Spleen (tissue), 11 donors: ENCODE data around the gene WNT6. TPM values are rescaled to one million over a fixed set of nuclear protein-coding genes. Genes with fewer than 3 reads are reported as not detected.

Experiments
- DNase-seq: peaks from one replicate; pipeline ENCODE4 v3.0.0-alpha.2; 2020
- H3K27ac ChIP-seq, 8 donors: fragments of 200-600 bp; sonication (generic) in 7 of 8; 1 replicate in 4 of 8; 2 replicates in 4 of 8; pipeline versions ENCODE4 v1.5.0 to v1.8.0; 2016 to 2021; ENCODE audit warnings: inconsistent platforms in 4 of 8, mild to moderate bottlenecking in 4 of 8, moderate library complexity in 1 of 8
- H3K27me3 ChIP-seq, 7 donors: fragments of 200-600 bp; sonication (generic) in 6 of 7; replicated peaks in 1 of 7; 1 replicate in 4 of 7; 2 replicates in 3 of 7; pipeline versions ENCODE4 v1.5.0 to v1.8.0; 2016 to 2021; ENCODE audit warnings: inconsistent platforms in 3 of 7, mild to moderate bottlenecking in 1 of 7
- H3K36me3 ChIP-seq, 6 donors: fragments of 200-600 bp; sonication (generic) in 5 of 6; 1 replicate in 4 of 6; 2 replicates in 2 of 6; pipeline versions ENCODE4 v1.5.0 to v1.8.0; 2016 to 2021; ENCODE audit warnings: inconsistent platforms in 2 of 6
- H3K4me1 ChIP-seq, 6 donors: fragments of 200-600 bp; sonication (generic) in 5 of 6; 1 replicate in 3 of 6; 2 replicates in 3 of 6; pipeline versions ENCODE4 v1.5.0 to v1.8.0; 2016 to 2021; ENCODE audit warnings: inconsistent platforms in 3 of 6
- H3K4me3 ChIP-seq, 8 donors: fragments of 200-600 bp; sonication (generic) in 7 of 8; 1 replicate in 4 of 8; 2 replicates in 4 of 8; pipeline versions ENCODE4 v1.5.0 to v1.8.0; 2016 to 2021; ENCODE audit warnings: inconsistent platforms in 4 of 8, mild to moderate bottlenecking in 4 of 8, moderate library complexity in 2 of 8
- H3K9me3 ChIP-seq, 8 donors: fragments of 200-600 bp; sonication (generic) in 7 of 8; 1 replicate in 4 of 8; 2 replicates in 4 of 8; pipeline versions ENCODE4 v1.5.0 to v1.8.0; 2016 to 2021; ENCODE audit warnings: inconsistent platforms in 4 of 8
- POLR2A ChIP-seq, 3 donors: fragments of 450-650 bp; IDR thresholded peaks; one replicate each; pipeline ENCODE4 v1.5.1; 2017; ENCODE audit warnings: antibody characterized with exemption in 3 of 3, mild to moderate bottlenecking in 1 of 3
- POLR2AphosphoS5 ChIP-seq, 3 donors: sonication (generic); formaldehyde crosslinking; IDR thresholded peaks; one replicate each; pipeline ENCODE4 v1.5.1; 2017; ENCODE audit warnings: antibody characterized with exemption in 3 of 3
- WGBS, 5 donors: extraction: QIAGEN DNeasy Blood & Tissue Kit in 3 of 5; methylation state at CpG; one replicate each; pipeline versions ENCODE4 v1.1.5 to v1.1.7; 2013 to 2018; 5-methylcytosine and 5-hydroxymethylcytosine counted together
- intact Hi-C: fragments of 100-400 bp; cut with DNase I; formaldehyde crosslinking; loops from one replicate; pipeline ENCODE4 v1.15.0; 2023; ENCODE audit warnings: low total_unique reads
- polyA plus RNA-seq, 3 donors: library from polyadenylated mRNA; stranded (reverse); fragments of 200-250 nt; gene quantifications; one replicate each; pipeline ENCODE4 v1.2.1, GENCODE V29; 2013
- total RNA-seq, 7 donors: library from RNA; depleted of rRNA in 3 of 7; stranded (reverse); fragments of >200 nt in 3 of 7; fragmentation: NEBNext Ultra II Directional in 4 of 7; extraction: Animal tissue kit (Norgen Biotek cat#: 25700) in 4 of 7; gene quantifications; one replicate each; pipeline versions ENCODE4 v1.1.0 to v1.2.1, GENCODE V29; 2016 to 2021
- TF ChIP-seq, protein P1 (sequence below), 11 experiments: fragments of 200-600 bp in 7 of 11; fragments of 450-650 bp in 4 of 11; sonication (generic) in 4 of 11; IDR thresholded peaks in 8 of 11; conservative IDR thresholded peaks in 3 of 11; 1 replicate in 7 of 11; 2 replicates in 4 of 11; pipeline versions ENCODE4 v1.4.0 to v1.8.0; 2016 to 2021; ENCODE audit warnings: antibody characterized with exemption in 11 of 11, inconsistent platforms in 4 of 11, mild to moderate bottlenecking in 1 of 11
- donor health status: healthy with polysubstance abuse.
- donor health status: DM: no; HTN: no; CAD: no; lungs with moderate emphysema.
- donor health status: DM: no; HTN: no; CAD: no.
- donor health status: Bipolar disorder and iron deficiency.
- donor health status: healthy.
- donor health status: DM: no; HTN: no; CAD: no.
- donor health status: DM: yes; HTN: yes; CAD: no.

Gene WNT6
- total and polyA plus RNA-seq, 10 donors: 1.1 to 10.9 (median 6.7) TPM

DNA sequence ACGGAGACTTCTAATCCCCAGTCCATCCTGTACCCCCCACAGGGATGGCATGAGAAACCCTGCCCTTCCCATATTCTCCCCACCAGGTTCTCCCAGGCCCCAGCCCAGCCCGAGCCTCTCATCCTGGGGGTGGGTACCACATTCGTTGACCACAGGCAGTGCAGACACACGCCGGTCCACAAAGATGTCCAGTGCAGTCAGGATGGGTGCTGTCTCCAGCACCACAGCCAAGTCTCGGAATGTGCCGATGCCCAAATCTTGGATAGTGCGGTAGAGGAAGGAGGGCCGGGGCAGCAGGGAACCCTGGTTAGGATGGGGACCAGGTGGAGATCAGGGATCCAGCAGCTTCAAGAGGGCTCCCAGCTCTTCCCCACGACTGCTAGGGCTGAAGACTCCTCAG is 32.8 kb upstream of the WNT6 start:
- no peaks in the 10 kb centered on the region for H3K9me3 ChIP-seq
- no peak overlapping the region for H3K4me3 ChIP-seq
- intact Hi-C loops: no loop called here
- H3K27ac ChIP-seq: no peak overlapping the region
- no peak for TF ChIP-seq POLR2AphosphoS5 (IDR thresholded peaks at IDR 0.05)
- peaks cover 0 to 35% (median 0%) of the 10 kb centered on the region in 7 donors for H3K27me3 ChIP-seq
- 84 to 91% (median 87%) methylated on average over 10 of the region's 10 CpGs for whole genome bisulfite sequencing, 5 donors
- H3K36me3 ChIP-seq: no peaks in the 10 kb centered on the region
- DNase-seq: peak; percentile 41
- peaks cover 0 to 2% (median 0%) of the 10 kb centered on the region in 6 donors for H3K4me1 ChIP-seq

DNA sequence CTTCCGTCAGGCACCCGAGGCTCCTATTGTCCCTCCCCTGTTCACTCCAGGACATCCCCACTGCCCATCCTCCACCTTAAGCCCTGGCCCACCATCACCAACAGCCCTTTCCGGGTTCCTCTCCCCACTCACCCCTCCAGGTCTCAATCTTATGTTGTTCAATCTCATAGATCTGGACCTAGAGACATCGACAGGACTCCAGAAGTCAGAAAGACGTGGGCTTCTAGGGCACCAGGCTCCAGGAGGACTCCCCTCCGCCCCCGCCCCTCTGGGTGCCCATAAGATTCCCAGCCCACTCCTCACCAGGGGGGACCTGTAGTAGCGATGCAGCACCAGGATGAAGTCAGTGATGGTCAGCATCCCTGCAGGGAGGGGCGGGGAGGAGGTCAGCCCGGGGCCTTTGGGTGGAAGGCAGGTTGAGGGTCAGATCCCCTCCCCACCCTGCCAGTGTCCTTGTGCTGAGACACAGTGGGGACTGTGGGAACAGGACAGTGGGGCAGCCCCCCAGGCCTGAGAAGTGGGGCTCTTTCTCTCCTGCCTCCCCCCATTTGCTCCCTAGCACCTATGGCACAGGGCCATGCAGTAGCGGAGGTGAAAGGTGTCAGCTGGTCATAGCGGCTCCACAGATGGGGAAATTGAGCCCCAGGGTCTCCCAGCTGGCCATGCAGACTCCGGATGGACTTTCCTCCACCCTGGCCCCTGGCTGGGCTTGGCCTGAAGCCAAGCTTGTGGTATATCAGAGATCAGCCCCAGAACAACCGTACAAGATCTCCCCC is 31.7 kb upstream of the WNT6 start:
- intact Hi-C loops: no loop called here
- Histone ChIP-seq H3K27me3 (peaks cover 0 to 46% (median 0%) of the 10 kb centered on the region in 7 donors), H3K4me3 (no peak overlapping the region), H3K27ac (no peak overlapping the region), H3K36me3 (no peaks in the 10 kb centered on the region), H3K9me3 (no peaks in the 10 kb centered on the region), H3K4me1 (peaks cover 0 to 2% (median 0%) of the 10 kb centered on the region in 6 donors)
- WGBS, 5 donors: 63 to 74% (median 73%) methylated on average over 13 to 14 of the region's 14 CpGs
- peak; percentile 68 for DNase-seq
- TF ChIP-seq POLR2AphosphoS5 (IDR thresholded peaks at IDR 0.05) (no peak), POLR2A (IDR thresholded peaks at IDR 0.05) (no peak)
- TF ChIP-seq, protein P1, sequence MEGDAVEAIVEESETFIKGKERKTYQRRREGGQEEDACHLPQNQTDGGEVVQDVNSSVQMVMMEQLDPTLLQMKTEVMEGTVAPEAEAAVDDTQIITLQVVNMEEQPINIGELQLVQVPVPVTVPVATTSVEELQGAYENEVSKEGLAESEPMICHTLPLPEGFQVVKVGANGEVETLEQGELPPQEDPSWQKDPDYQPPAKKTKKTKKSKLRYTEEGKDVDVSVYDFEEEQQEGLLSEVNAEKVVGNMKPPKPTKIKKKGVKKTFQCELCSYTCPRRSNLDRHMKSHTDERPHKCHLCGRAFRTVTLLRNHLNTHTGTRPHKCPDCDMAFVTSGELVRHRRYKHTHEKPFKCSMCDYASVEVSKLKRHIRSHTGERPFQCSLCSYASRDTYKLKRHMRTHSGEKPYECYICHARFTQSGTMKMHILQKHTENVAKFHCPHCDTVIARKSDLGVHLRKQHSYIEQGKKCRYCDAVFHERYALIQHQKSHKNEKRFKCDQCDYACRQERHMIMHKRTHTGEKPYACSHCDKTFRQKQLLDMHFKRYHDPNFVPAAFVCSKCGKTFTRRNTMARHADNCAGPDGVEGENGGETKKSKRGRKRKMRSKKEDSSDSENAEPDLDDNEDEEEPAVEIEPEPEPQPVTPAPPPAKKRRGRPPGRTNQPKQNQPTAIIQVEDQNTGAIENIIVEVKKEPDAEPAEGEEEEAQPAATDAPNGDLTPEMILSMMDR (IDR thresholded peaks at IDR 0.05 in 8 of 11, conservative IDR thresholded peaks at IDR 0.05 in 3 of 11): no peak

DNA sequence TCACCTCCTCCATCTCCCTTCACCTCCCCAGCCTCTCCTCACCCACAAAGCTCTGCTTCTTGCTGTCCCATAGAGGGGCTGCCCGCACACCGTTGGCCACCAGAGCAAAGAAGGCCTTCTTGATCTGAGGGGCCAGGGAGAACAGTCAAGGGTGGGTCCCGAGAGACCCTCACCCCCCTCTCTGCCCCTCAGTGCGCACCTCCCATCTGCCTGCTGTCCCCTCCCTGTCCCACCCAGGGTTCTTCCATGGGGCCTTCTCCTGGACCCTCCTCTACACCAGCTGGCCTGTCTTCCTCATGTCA is 31.2 kb upstream of the WNT6 start:
- peaks cover 0 to 2% (median 0%) of the 10 kb centered on the region in 6 donors for H3K4me1 ChIP-seq
- DNase-seq: peak; percentile 44
- H3K27ac ChIP-seq: no peak overlapping the region
- no peaks in the 10 kb centered on the region for H3K36me3 ChIP-seq
- WGBS, 5 donors: 79 to 89% (median 84%) methylated on average over 4 of the region's 4 CpGs
- H3K27me3 ChIP-seq: peaks cover 0 to 50% (median 0%) of the 10 kb centered on the region in 7 donors
- no peak overlapping the region for H3K4me3 ChIP-seq
- H3K9me3 ChIP-seq: no peaks in the 10 kb centered on the region
- TF ChIP-seq, protein P1 (IDR thresholded peaks at IDR 0.05 in 8 of 11, conservative IDR thresholded peaks at IDR 0.05 in 3 of 11): no peak
- TF ChIP-seq POLR2A (IDR thresholded peaks at IDR 0.05) (no peak), POLR2AphosphoS5 (IDR thresholded peaks at IDR 0.05) (no peak)
- intact Hi-C loops: no loop called here

DNA sequence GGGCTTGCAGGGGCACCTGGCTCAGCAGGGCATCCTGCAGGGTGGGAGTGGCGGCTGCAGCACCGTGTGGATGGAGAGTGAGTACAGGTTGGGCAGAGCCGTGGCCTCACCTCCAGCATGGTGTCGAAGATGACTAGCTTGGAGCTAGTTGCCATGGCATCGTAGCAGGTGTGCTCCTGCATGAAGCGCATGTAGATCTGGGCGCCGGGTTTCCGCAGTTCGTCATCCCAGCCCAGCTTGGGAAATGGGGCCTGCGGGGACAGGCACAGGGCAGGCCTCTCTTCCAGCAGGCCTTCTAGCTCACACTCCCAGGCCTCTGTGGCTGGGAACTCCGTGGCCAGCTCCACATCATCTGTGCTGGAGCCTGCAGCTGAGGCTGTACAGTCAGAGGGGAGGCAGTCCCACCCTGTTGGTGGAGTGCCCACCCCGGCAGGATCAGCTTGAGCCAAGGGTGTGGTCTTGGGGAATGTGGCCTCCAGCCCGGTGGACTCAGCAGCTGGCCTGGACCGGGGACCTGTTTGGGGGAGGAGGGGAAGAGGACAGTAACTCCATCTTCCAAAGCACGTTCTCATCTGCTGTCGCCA is 29.6 kb upstream of the WNT6 start:
- intact Hi-C loops: no loop called here
- no peaks in the 10 kb centered on the region for H3K9me3 ChIP-seq
- DNase-seq: peak; percentile 64
- TF ChIP-seq POLR2A (IDR thresholded peaks at IDR 0.05) (no peak), POLR2AphosphoS5 (IDR thresholded peaks at IDR 0.05) (no peak)
- TF ChIP-seq, protein P1 (IDR thresholded peaks at IDR 0.05 in 8 of 11, conservative IDR thresholded peaks at IDR 0.05 in 3 of 11): no peak
- H3K27me3 ChIP-seq: peaks cover 0 to 57% (median 0%) of the 10 kb centered on the region in 7 donors
- no peak overlapping the region for H3K27ac ChIP-seq
- peaks cover 0 to 2% (median 0%) of the 10 kb centered on the region in 6 donors for H3K4me1 ChIP-seq
- WGBS, 5 donors: 80 to 83% (median 82%) methylated on average over 13 to 17 of the region's 17 CpGs
- no peak overlapping the region for H3K4me3 ChIP-seq
- H3K36me3 ChIP-seq: no peaks in the 10 kb centered on the region
